GM21576 (cell line): ENCODE results near the gene MACROD2.

Experiments used
- ATAC-seq: cut with Tn5 transposase; IDR thresholded peaks from one replicate; pipeline ENCODE4 v1.9.1; 2021; ENCODE audit warnings: mild to moderate bottlenecking, moderate library complexity; ENCODE audit not compliant: unreplicated experiment

MACROD2 gene

GRCh38 chr20:14401479-14402138 lies 406.3 kb downstream of the MACROD2 start:
- no peak for ATAC-seq

- no peak for ATAC-seq
Observed at GRCh38 chr20:14404515-14404914, 409.2 kb downstream of the MACROD2 start.

GRCh38 chr20:14406495-14406894 lies 411.2 kb downstream of the MACROD2 start:
- ATAC-seq = no peak

- no peak for ATAC-seq
Observed at GRCh38 chr20:14407336-14407735, 412.0 kb downstream of the MACROD2 start.

GRCh38 chr20:14410869-14411555 lies 415.7 kb downstream of the MACROD2 start:
- ATAC-seq = no peak

GRCh38 chr20:14412065-14412681 lies 416.9 kb downstream of the MACROD2 start:
- no peak for ATAC-seq

GRCh38 chr20:14413835-14414234 lies 418.5 kb downstream of the MACROD2 start:
- ATAC-seq = no peak

GRCh38 chr20:14414560-14414959 lies 419.2 kb downstream of the MACROD2 start:
- ATAC-seq = no peak

- ATAC-seq = no peak
Observed at GRCh38 chr20:14415467-14415866, 420.2 kb downstream of the MACROD2 start.

- no peak for ATAC-seq
Observed at GRCh38 chr20:14418376-14418775, 423.1 kb downstream of the MACROD2 start.

GRCh38 chr20:14422892-14423291 lies 427.6 kb downstream of the MACROD2 start:
- ATAC-seq = no peak

- no peak for ATAC-seq
Observed at GRCh38 chr20:14431568-14431967, 436.3 kb downstream of the MACROD2 start.

- ATAC-seq = no peak
Observed at GRCh38 chr20:14432085-14432484, 436.8 kb downstream of the MACROD2 start.

GRCh38 chr20:14432597-14432996 lies 437.3 kb downstream of the MACROD2 start:
- no peak for ATAC-seq

- ATAC-seq = no peak
Observed at GRCh38 chr20:14434384-14435136, 439.2 kb downstream of the MACROD2 start.

GRCh38 chr20:14441201-14441600 lies 445.9 kb downstream of the MACROD2 start:
- no peak for ATAC-seq

GRCh38 chr20:14444106-14444505 lies 448.8 kb downstream of the MACROD2 start:
- no peak for ATAC-seq

- no peak for ATAC-seq
Observed at GRCh38 chr20:14445310-14445709, 450.0 kb downstream of the MACROD2 start.

- no peak for ATAC-seq
Observed at GRCh38 chr20:14445902-14446301, 450.6 kb downstream of the MACROD2 start.

GRCh38 chr20:14446446-14446845 lies 451.1 kb downstream of the MACROD2 start:
- ATAC-seq = no peak

GRCh38 chr20:14449323-14449722 lies 454.0 kb downstream of the MACROD2 start:
- no peak for ATAC-seq
